HepG2 (cell line): Measurements from ENCODE around the gene STPG4. TPM values are rescaled to one million over a fixed set of nuclear protein-coding genes. Genes with fewer than 3 reads are reported as not detected.

ENCODE experiments used
- ATAC-seq: fragments of 200-7000 bp; cut with Tn5 transposase; 3 replicates; pipeline ENCODE4 v1.9.1; 2020; ENCODE audit warnings: mild to moderate bottlenecking, moderate library complexity
- BruUV-seq: library from RNA; stranded (reverse); fragments of 400-500 nt; replicated peaks from 2 replicates; lab custom pipeline; 2021; lab: Mats Ljungman, UMichigan
- CTCF ChIA-PET: fragments of 300-600 bp; formaldehyde crosslinking; extraction: SDS; loops from one replicate; lab custom pipeline; 2021; ENCODE audit warnings: low total read pairs, inconsistent platforms, low intra/inter-chr PET ratio; lab: Yijun Ruan, JAX
- POLR2A ChIA-PET: fragments of 350-600 bp; sonication (Branson Sonifier 250); formaldehyde crosslinking; loops from one replicate; lab custom pipeline; 2020; ENCODE audit warnings: antibody characterized with exemption, inconsistent platforms; lab: Yijun Ruan, JAX
- DNase-seq: peaks from one replicate; pipeline ENCODE4 v3.0.0-alpha.2; 2015; ENCODE audit warnings: low spot score
- FAIRE-seq: peaks from 3 replicates; lab custom pipeline; 2011; peaks lifted over from hg19 to GRCh38; lab: Jason Lieb, UNC
- H2AFZ ChIP-seq: one replicate; pipeline ENCODE4 v1.6.1; 2011; ENCODE audit warnings: low read length, inconsistent platforms
- H3K27ac ChIP-seq: fragments of 300-600 bp; 3 replicates; pipeline ENCODE4 v1.8.0; 2011; ENCODE audit warnings: mixed run types, mild to moderate bottlenecking, mixed read lengths, low read length, inconsistent platforms; ENCODE audit not compliant: insufficient read depth; ENCODE audit errors: extremely low read length
- H3K27me3 ChIP-seq, 2 experiments: fragments of 200-600 bp in 1 of 2; 2 replicates in 1 of 2; 3 replicates in 1 of 2; pipeline versions ENCODE4 v1.6.0 to v1.8.0; 2011; ENCODE audit warnings: low read length in 2 of 2, mild to moderate bottlenecking in 2 of 2, moderate library complexity in 2 of 2, inconsistent platforms in 1 of 2; ENCODE audit not compliant: insufficient read depth in 2 of 2, control insufficient read depth in 1 of 2
- H3K36me3 ChIP-seq, 2 experiments: fragments of 200-600 bp in 1 of 2; replicated peaks in 1 of 2; 2 replicates in 1 of 2; 3 replicates in 1 of 2; pipeline versions ENCODE4 v1.5.1 to v1.8.0; 2011; ENCODE audit warnings: low read length in 2 of 2, inconsistent platforms in 1 of 2; ENCODE audit not compliant: insufficient read depth in 2 of 2, control insufficient read depth in 1 of 2
- H3K4me1 ChIP-seq: 2 replicates; pipeline ENCODE4 v1.5.1; 2012; ENCODE audit warnings: low read length, inconsistent platforms; ENCODE audit not compliant: insufficient read depth
- H3K4me2 ChIP-seq: 2 replicates; pipeline ENCODE4 v1.6.0; 2011; ENCODE audit warnings: low read depth, low read length, inconsistent platforms
- H3K4me3 ChIP-seq, 3 experiments: fragments of 200-600 bp in 1 of 3; sonication (generic), shearing (Covaris generic) in 1 of 3; replicated peaks in 1 of 3; 2 replicates each; pipeline ENCODE4 v1.5.1; 2011 to 2016; ENCODE audit warnings: low read length in 3 of 3, inconsistent platforms in 2 of 3, low read depth in 2 of 3, mild to moderate bottlenecking in 2 of 3, control low read depth in 1 of 3, mixed read lengths in 1 of 3; ENCODE audit not compliant: insufficient read depth in 1 of 3
- H3K79me2 ChIP-seq: one replicate; pipeline ENCODE4 v1.6.1; 2011; ENCODE audit warnings: low read length, inconsistent platforms; ENCODE audit not compliant: insufficient read depth
- H3K9ac ChIP-seq: 2 replicates; pipeline ENCODE4 v1.6.0; 2011; ENCODE audit warnings: mild to moderate bottlenecking, low read depth, low read length, inconsistent platforms; ENCODE audit not compliant: insufficient read depth
- H3K9me3 ChIP-seq: 2 replicates; pipeline ENCODE4 v1.5.1; 2012; ENCODE audit warnings: mild to moderate bottlenecking, low read length
- H4K20me1 ChIP-seq: 2 replicates; pipeline ENCODE4 v1.6.0; 2011; ENCODE audit warnings: inconsistent platforms, mild to moderate bottlenecking, low read length, moderate library complexity; ENCODE audit not compliant: insufficient read depth
- KLF16 ChIP-seq, 2 experiments: sonication (generic) in 1 of 2; formaldehyde crosslinking in 1 of 2; IDR thresholded peaks; 2 replicates each; pipeline versions ENCODE4 v1.6.1 to v1.8.0; 2016 to 2023; ENCODE audit warnings: missing genetic modification reagents in 2 of 2, missing compliant biosample characterization in 1 of 2
- MAFF ChIP-seq: IDR thresholded peaks from 2 replicates; pipeline ENCODE4 v1.6.1; 2011; ENCODE audit warnings: low read depth, low read length, improper control_type of control experiment
- MAFK ChIP-seq, 2 experiments: IDR thresholded peaks in 1 of 2; conservative IDR thresholded peaks in 1 of 2; 2 replicates each; pipeline ENCODE4 v1.6.1; 2011; ENCODE audit warnings: improper control_type of control experiment in 2 of 2, low read length in 2 of 2
- PAX8 ChIP-seq: sonication (generic); formaldehyde crosslinking; IDR thresholded peaks from 2 replicates; pipeline ENCODE4 v1.8.0; 2022; ENCODE audit warnings: mild to moderate bottlenecking, missing genetic modification reagents, borderline replicate concordance
- PHF21A ChIP-seq: sonication (generic); formaldehyde crosslinking; IDR thresholded peaks from 2 replicates; pipeline ENCODE4 v1.5.0; 2020; ENCODE audit warnings: mild to moderate bottlenecking, missing genetic modification reagents
- POGZ ChIP-seq: sonication (generic); formaldehyde crosslinking; IDR thresholded peaks from 2 replicates; pipeline ENCODE4 v1.4.0; 2020; ENCODE audit warnings: mild to moderate bottlenecking, missing genetic modification reagents
- RXRB ChIP-seq: IDR thresholded peaks from 2 replicates; pipeline ENCODE4 v1.6.1; 2016; ENCODE audit warnings: borderline replicate concordance, missing genetic modification reagents, missing compliant biosample characterization
- SAFB2 ChIP-seq: sonication (generic); formaldehyde crosslinking; IDR thresholded peaks from 2 replicates; pipeline ENCODE4 v1.5.1; 2020; ENCODE audit warnings: missing genetic modification reagents, low read depth, mild to moderate bottlenecking, borderline replicate concordance
- XRCC5 ChIP-seq: fragments of 200-400 bp; formaldehyde crosslinking; optimal IDR thresholded peaks from 2 replicates; pipeline ENCODE3; 2017; ENCODE audit warnings: mild to moderate bottlenecking, low read length
- ZMYM4 ChIP-seq: sonication (generic); formaldehyde crosslinking; IDR thresholded peaks from 2 replicates; pipeline ENCODE4 v1.8.1; 2023; ENCODE audit warnings: mild to moderate bottlenecking, missing genetic modification reagents
- ZNF10 ChIP-seq: sonication (generic); formaldehyde crosslinking; IDR thresholded peaks from 2 replicates; pipeline ENCODE4 v1.4.0; 2020; ENCODE audit warnings: mild to moderate bottlenecking, low read depth, missing genetic modification reagents, borderline replicate concordance
- ZNF121 ChIP-seq: sonication (generic); formaldehyde crosslinking; IDR thresholded peaks from 2 replicates; pipeline ENCODE4 v1.5.0; 2020; ENCODE audit warnings: mild to moderate bottlenecking, missing genetic modification reagents
- ZNF354B ChIP-seq: sonication (generic); formaldehyde crosslinking; IDR thresholded peaks from 2 replicates; pipeline ENCODE4 v1.8.0; 2022; ENCODE audit warnings: mild to moderate bottlenecking, missing genetic modification reagents
- ZNF839 ChIP-seq: sonication (generic); formaldehyde crosslinking; IDR thresholded peaks from 2 replicates; pipeline ENCODE4 v1.4.0; 2020; ENCODE audit warnings: missing genetic modification reagents, mild to moderate bottlenecking, borderline replicate concordance
- WGBS: methylation state at CpG from one replicate; pipeline ENCODE4 v1.1.6; 2017; ENCODE audit warnings: low lambda C conversion rate; 5-methylcytosine and 5-hydroxymethylcytosine counted together
- in situ Hi-C: cut with HindIII; loops from 2 replicates; pipeline ENCODE4 v1.10.0; 2017; ENCODE audit warnings: low pct_unique_long_range_greater_than_20kb; ENCODE audit not compliant: extremely low pct_ligation_motif_present
- intact Hi-C: fragments of 100-400 bp; cut with micrococcal nuclease; formaldehyde crosslinking; loops from one replicate; pipeline ENCODE4 v1.10.0; 2022; ENCODE audit not compliant: unreplicated experiment
- polyA plus RNA-seq, 8 experiments: library from polyadenylated mRNA; depleted of rRNA in 3 of 8; stranded (reverse) in 7 of 8; unstranded in 1 of 8; fragments of >200 nt; fragmentation: Illumina TruSeq in 4 of 8; extraction: Trizol in 4 of 8; gene quantifications; 2 replicates each; pipeline versions ENCODE4 v1.2.1 to v1.2.3, GENCODE V29; 2011 to 2016; ENCODE audit warnings: low read depth in 4 of 8, missing spikeins in 1 of 8, mixed read lengths in 1 of 8; ENCODE audit not compliant: insufficient read depth in 1 of 8
- total RNA-seq, 5 experiments: library from RNA; depleted of rRNA; stranded (reverse); fragments of >200 nt; fragmentation: Illumina TruSeq; extraction: Trizol; gene quantifications; 2 replicates each; pipeline ENCODE4 v1.2.3, GENCODE V29; 2016; ENCODE audit warnings: low read depth in 1 of 5
- TF ChIP-seq, protein P1 (sequence below): sonication (generic); formaldehyde crosslinking; IDR thresholded peaks from 2 replicates; pipeline ENCODE4 v1.8.0; 2022; ENCODE audit warnings: missing genetic modification reagents, mild to moderate bottlenecking, borderline replicate concordance
- TF ChIP-seq, protein P2 (sequence below): sonication (generic); formaldehyde crosslinking; IDR thresholded peaks from 2 replicates; pipeline ENCODE4 v1.9.0; 2021; ENCODE audit warnings: missing genetic modification reagents, borderline replicate concordance

STPG4 gene
- total and polyA plus RNA-seq, 2 of the 13 experiments (the other 11 are each of a cell fraction or from before 2014, with no cell fraction given), result 0.11 to 0.15 TPM

- Histone ChIP-seq H3K36me3 (no peaks in the 10 kb centered on the region), H3K27me3 (0 out of 5 replicates have a peak, but pooled peaks cover 0 to 2% of the 10 kb centered on the region in 2 experiments), H2AFZ (no peak overlapping the region), H3K79me2 (no peaks in the 10 kb centered on the region), H3K27ac (no peak overlapping the region), H4K20me1 (no peaks in the 10 kb centered on the region), H3K9me3 (no peaks in the 10 kb centered on the region), H3K4me2 (no peak overlapping the region), H3K9ac (no peak overlapping the region), H3K4me1 (0 out of 2 replicates have a peak, but pooled peaks cover 5% of the 10 kb centered on the region), H3K4me3 (no peak overlapping the region)
- FAIRE-seq, result no peak
- ChIA-PET POLR2A (interaction anchor here (1.1 to 1.6 kb wide), 2 partner anchors 12 to 27 kb away, joined by 3 read pairs; no protein-coding TSS in a partner anchor), CTCF (no interaction called here)
- 84% methylated on average over 5 of the region's 5 CpGs for WGBS
- DNase-seq, result no peak
- in situ Hi-C loops (no loop called here), intact Hi-C loops (no loop called here)
- no peak for ATAC-seq
- no TSS peak for BruUV-seq
- TF ChIP-seq PAX8 (CRISPR knock-in tag) (no peak), ZNF354B (no peak), MAFF (peak; percentile 76; the same call in 1 of the 2 replicates), ZNF121 (CRISPR knock-in tag) (0 out of 2 replicates have a peak, but pooled peaks have one; percentile 30), MAFK (conservative IDR thresholded peaks at IDR 0.05 in 1 of 2, IDR thresholded peaks at IDR 0.05 in 1 of 2; ENCODE audit: low read length in 2 of 2) (peak; percentile 63 to 82)
These were observed 42.3 kb downstream of the STPG4 start for GRCh38 chr2:47112665-47113435.

GRCh38 chr2:47109680-47110079, 45.4 kb downstream of the STPG4 start:
- Histone ChIP-seq H3K4me1 (0 out of 2 replicates have a peak, but pooled peaks cover 5% of the 10 kb centered on the region), H3K27me3 (no peaks in the 10 kb centered on the region), H4K20me1 (no peaks in the 10 kb centered on the region), H3K9ac (no peak overlapping the region), H3K79me2 (no peaks in the 10 kb centered on the region), H3K4me2 (no peak overlapping the region), H3K9me3 (no peaks in the 10 kb centered on the region), H3K4me3 (no peak overlapping the region), H3K36me3 (no peaks in the 10 kb centered on the region), H2AFZ (no peak overlapping the region), H3K27ac (no peak overlapping the region)
- WGBS, result 70% methylated on average over 5 of the region's 5 CpGs
- ATAC-seq (no peak), DNase-seq (no peak), FAIRE-seq (no peak)
- in situ Hi-C loops (no loop called here), intact Hi-C loops (no loop called here)
- ChIA-PET POLR2A (interaction anchor here (0.7 to 1.5 kb wide), 2 partner anchors 33 to 63 kb away, joined by 3 read pairs; no protein-coding TSS in a partner anchor), CTCF (no interaction called here)
- BruUV-seq, result no TSS peak
- TF ChIP-seq POGZ (CRISPR knock-in tag), result no peak
- no peak for TF ChIP-seq ZNF839 (CRISPR knock-in tag)
- TF ChIP-seq SAFB2, result no peak
- TF ChIP-seq ZMYM4 (CRISPR knock-in tag), result no peak
- TF ChIP-seq KLF16 (CRISPR knock-in tag; IDR thresholded peaks at IDR 0.05), result no peak
- TF ChIP-seq, protein P1, sequence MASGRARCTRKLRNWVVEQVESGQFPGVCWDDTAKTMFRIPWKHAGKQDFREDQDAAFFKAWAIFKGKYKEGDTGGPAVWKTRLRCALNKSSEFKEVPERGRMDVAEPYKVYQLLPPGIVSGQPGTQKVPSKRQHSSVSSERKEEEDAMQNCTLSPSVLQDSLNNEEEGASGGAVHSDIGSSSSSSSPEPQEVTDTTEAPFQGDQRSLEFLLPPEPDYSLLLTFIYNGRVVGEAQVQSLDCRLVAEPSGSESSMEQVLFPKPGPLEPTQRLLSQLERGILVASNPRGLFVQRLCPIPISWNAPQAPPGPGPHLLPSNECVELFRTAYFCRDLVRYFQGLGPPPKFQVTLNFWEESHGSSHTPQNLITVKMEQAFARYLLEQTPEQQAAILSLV (CRISPR knock-in tag), result no peak
- TF ChIP-seq PHF21A (CRISPR knock-in tag), result no peak
- TF ChIP-seq ZNF10, result no peak
- TF ChIP-seq, protein P2, sequence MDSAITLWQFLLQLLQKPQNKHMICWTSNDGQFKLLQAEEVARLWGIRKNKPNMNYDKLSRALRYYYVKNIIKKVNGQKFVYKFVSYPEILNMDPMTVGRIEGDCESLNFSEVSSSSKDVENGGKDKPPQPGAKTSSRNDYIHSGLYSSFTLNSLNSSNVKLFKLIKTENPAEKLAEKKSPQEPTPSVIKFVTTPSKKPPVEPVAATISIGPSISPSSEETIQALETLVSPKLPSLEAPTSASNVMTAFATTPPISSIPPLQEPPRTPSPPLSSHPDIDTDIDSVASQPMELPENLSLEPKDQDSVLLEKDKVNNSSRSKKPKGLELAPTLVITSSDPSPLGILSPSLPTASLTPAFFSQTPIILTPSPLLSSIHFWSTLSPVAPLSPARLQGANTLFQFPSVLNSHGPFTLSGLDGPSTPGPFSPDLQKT (CRISPR knock-in tag), result no peak
- TF ChIP-seq XRCC5, result no peak
- no peak for TF ChIP-seq RXRB (CRISPR knock-in tag)
